DMS 273 treated with DMSO at 0.1 percent for 48 hours (cell line): Measurements from ENCODE around the gene PDK4.
"Not testable (repeated sequence)": the region's sequence is repeated elsewhere in the genome, so short reads cannot be mapped to it uniquely, and the experiment has no call there.

Experiments used
- DNase-seq: peaks from one replicate; lab custom pipeline; 2025; lab: John Stamatoyannopoulos, UW

PDK4 gene

GRCh38 chr7:95604811-95605210 lies 8.5 kb upstream of the PDK4 start:
- not testable (repeated sequence) for DNase-seq

GRCh38 chr7:95604397-95604796 lies 8.1 kb upstream of the PDK4 start:
- DNase-seq = not testable (repeated sequence)

- no peak for DNase-seq
Observed at GRCh38 chr7:95602421-95602820, 6.1 kb upstream of the PDK4 start.

GRCh38 chr7:95601316-95601715 lies 5.0 kb upstream of the PDK4 start:
- DNase-seq = no peak

- DNase-seq = no peak
Observed at GRCh38 chr7:95599069-95599468, 2.8 kb upstream of the PDK4 start.

DNA sequence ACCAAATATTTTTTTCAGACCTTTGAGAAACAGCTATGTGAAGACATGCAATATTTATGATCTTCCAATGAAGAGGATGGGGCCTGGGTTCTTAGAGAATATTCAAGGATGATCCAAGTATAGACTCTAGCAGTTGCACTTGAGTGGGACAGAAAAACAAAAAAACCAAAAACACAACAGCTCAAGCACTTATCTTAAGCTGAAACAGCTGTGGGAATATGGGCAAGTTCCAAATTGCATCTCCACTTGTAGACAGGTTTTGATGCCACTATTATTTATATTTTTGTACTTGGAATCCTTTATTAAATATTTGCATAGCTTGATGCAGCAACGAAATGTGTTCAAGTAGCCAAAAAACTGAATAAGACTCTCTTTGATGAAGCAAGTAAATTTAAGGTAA lies 2.2 kb upstream of the PDK4 start:
- no peak for DNase-seq

DNA sequence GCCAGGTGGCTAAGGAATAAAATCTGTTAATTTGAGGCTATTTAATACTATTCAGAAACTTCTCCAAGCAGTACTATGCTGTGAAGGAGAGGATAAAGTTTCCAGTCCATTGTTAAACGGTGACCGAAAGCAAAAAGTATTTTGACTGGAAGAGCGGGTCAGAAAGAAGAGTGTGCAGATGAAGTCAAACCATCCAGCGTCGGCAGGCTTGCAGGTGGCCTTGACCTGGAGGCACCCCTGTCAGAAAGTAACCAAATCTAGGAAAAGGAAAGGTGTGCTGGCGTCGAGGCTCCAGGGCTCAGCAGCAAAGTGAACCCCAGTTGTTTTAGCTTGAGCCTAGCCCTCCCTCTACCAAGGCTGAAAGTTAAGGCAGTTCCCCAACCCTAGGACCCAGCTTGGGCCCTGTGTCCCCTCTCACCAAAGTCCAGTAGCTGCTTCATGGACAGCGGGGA lies 544 bp downstream of the PDK4 start:
- DNase-seq = no peak

DNA sequence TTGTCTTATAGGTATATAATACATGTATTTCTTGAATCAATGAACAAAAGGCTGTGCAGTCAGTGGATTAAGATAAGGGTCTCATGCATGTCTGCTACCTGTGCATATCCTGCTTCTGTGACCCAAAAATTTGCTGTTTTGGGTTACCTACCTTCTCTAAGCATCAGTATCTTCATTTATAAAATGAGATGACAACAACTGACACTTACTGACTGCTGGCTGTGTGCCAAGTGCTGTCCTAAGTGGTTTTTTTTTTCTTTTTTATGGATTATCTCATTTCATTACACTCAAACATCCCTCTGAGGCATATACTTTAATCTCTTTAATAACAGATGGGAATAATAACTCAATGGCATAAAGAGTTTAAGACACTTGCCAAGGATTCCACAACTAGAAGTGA lies 2.1 kb downstream of the PDK4 start:
- DNase-seq = no peak

GRCh38 chr7:95593343-95593742 lies 3.0 kb downstream of the PDK4 start:
- DNase-seq = no peak

DNA sequence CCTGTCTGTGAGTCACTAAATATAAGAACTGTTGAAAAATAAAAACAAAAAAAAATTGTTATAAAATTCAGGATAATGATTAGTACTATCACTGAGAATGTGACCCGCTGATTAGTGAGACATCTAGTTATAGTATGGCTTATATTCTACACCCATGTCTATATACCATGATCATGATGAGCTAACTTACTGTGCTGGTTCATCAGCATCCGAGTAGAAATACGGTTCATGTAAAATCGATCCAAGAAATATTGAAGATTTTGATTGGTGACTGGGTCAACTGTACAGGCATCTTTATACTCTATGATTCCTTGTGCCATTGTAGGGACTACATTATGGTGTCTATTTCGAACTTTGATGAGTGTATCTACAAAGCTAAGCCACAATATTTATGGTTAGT lies 3.7 kb downstream of the PDK4 start:
- no peak for DNase-seq

GRCh38 chr7:95590387-95591248 lies 5.7 kb downstream of the PDK4 start:
- no peak for DNase-seq

DNA sequence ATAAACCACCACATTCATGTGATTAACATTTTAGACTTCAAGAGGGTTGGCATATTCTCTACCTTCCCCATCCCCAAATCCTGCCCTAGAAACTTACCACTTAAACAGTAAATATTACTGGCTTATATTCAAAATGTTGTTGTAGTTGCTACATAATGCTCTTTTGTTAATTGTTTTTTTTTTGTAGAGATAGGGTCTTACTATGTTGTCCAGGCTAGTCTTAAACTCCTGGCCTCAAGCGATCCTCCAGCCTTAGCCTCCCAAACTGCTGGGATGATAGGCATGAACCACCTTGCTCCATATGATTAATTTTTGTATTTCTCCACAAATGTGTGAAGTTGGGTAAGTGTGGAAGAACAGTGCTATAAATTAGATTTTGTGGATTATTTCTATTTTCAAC lies 6.5 kb downstream of the PDK4 start:
- no peak for DNase-seq

GRCh38 chr7:95589031-95589430 lies 7.3 kb downstream of the PDK4 start:
- DNase-seq = no peak

GRCh38 chr7:95586951-95587301 lies 9.4 kb downstream of the PDK4 start:
- DNase-seq = no peak

- DNase-seq = no peak
Observed at GRCh38 chr7:95585426-95585789, 10.9 kb downstream of the PDK4 start.

DNA sequence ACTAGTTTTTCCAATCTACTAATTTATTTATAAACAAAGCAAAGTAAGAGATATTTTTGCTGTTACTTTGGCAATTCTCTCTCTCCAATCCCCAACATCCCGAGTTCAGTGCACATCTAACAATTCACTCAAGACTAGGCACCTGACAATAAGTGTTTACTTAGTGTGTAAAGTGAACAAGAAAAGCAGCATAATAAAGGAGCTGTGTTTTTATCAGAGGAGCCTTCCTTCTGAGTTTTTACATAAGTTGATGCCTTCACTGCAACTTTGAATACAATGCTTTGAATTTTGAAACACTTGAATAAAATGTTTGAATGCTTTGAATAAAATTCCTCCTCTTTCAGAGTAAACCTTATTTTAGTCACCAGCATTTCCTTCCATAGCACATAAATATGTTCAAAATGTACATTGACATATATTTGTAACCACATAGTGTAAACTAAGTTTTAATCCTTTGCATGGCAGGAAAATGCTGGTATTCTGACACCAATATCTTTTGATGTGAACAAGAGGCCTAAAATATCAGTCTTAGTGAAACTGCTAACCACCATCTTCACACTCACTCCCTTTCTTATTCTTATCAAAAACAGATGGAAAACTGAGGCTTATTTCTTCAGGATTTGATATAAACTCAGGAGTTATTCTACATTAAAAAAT lies 11.4 kb downstream of the PDK4 start:
- DNase-seq = no peak

DNA sequence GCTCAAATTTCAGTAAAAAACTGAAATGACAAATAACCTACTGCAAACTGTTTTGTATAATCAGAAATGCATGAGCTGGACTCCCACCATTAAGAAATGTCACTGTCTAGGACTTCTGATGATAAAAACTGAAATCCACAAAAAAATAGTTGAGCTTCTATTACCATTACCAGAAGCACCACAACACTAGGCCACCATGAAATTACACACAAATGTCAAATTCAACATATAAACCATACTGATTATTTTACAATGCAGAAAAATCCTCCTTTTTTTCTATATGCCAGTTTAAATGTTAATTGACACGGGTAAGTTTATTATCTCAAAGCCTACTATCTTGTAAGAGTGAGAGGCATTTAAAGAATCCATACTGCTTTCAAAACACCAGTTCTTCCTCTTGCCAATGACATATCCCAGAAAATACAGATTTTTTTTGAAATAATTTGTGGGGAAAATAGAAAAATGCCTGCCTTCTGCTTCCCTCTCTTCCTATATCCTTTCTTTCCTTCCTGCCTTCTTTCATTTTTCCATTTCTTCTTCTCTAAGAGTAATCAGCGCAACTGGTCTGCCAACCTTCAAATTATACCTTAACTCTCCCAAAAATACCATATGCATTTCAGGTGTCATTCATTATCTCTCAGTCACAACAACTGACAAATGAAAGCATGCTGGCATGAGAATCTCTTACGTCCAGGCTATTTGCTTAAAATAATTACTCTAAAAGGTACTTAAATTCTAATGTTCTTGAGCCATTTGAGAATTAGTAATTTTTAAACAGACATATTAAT lies 12.3 kb downstream of the PDK4 start:
- DNase-seq = no peak

DNA sequence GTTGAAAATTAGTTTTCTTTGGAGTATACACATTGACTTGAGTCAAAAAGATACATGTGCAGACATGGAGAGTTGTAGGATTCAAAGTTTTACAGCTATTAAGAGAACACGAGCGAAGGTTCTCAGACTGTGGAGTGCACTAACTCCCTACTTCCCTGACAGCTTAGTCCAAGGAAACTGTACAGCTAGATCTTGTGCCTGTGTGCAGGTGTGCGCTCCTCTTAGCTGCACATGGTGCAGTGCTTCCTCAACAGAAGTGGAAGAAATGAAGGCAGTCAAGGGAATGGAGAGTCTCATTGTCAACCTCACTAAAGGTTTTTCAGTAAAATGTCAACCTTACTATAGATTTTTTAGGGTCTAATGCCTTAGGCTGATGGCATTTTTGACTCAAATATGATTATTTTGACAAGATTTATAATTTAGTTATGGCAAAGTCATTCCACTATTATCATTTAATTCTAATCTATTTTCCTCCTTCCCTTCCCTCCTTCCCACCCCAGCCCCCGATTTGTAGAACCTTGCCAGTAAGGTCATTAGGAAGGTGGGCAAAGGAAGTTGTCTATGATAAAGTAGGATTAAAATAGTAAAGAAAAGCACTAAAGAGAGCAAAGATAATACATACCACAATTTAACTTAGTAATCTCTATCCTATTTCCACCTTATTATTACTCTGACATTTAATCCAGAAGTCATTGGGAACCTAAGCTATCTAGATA lies 13.6 kb downstream of the PDK4 start:
- no peak for DNase-seq

DNA sequence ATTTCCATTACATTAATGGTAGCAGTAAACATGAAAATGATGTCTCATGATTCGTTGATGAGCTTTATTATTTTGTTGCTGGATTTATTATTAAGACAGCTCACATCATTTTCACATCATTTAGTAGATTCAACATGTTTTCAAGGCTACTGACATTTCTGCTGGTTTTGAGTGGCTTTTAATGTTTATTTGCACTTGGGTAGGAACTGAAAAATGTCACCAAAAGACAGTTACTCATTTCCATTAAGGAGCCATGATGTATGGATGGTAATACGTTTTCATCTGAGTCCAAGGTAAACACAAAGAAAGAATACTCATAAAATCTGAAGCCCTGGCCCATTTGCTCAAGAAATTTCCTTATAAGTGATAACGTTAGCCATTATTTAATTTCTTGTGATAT lies 14.8 kb downstream of the PDK4 start:
- no peak for DNase-seq

DNA sequence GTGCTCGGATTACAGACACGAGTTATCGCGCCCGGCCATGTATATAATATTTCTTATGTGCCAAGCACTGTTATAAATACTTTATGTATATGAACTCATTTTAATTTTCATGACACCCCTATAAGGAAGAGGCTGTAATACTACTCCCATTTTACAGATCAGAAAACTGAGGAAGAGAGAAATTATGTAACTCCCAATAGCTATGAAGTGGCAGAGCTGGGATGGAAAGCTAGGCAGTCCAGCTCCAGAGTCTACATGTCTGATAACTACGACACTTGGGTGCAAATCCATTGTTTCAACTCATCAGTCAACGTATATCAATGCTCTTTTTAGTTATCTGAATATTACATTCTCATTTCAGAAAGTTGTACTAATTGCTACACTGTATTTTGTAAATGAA lies 17.0 kb downstream of the PDK4 start:
- no peak for DNase-seq

- DNase-seq = peak; percentile 78
Observed at GRCh38 chr7:95578299-95578855, 17.9 kb downstream of the PDK4 start.

DNA sequence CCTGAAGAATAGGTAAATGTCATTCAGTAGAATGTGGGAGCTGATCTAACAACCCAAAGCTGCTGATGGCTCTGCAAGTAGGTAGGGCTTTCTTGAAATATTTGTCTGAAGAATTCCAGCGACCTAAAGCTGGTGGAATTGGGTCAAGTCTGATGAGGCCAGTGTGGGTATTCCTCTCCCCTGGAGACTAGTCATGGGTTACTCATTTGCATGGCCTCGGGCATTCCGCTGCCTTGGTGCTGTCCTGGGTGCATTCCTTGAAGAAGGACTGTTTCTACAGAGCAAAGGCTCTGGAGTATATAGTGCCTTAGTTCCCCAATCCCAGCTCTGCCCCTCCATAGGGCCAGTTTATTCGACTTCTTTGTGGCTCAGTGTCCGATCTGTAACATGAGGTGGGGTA lies 19.2 kb downstream of the PDK4 start:
- no peak for DNase-seq
